Stimulated activated CD8-positive, alpha-beta memory T cell treated with anti-CD3 and anti-CD28 coated beads, Interleukin-7, amount 100 ng/mL, for 4 hours (primary cell): ENCODE measurements around the gene MANSC1.

Experiments
- DNase-seq, 2 donors: peaks; one replicate each; pipeline ENCODE4 v3.0.0-alpha.2; 2020; ENCODE audit warnings: low read depth in 2 of 2

Gene MANSC1

DNA sequence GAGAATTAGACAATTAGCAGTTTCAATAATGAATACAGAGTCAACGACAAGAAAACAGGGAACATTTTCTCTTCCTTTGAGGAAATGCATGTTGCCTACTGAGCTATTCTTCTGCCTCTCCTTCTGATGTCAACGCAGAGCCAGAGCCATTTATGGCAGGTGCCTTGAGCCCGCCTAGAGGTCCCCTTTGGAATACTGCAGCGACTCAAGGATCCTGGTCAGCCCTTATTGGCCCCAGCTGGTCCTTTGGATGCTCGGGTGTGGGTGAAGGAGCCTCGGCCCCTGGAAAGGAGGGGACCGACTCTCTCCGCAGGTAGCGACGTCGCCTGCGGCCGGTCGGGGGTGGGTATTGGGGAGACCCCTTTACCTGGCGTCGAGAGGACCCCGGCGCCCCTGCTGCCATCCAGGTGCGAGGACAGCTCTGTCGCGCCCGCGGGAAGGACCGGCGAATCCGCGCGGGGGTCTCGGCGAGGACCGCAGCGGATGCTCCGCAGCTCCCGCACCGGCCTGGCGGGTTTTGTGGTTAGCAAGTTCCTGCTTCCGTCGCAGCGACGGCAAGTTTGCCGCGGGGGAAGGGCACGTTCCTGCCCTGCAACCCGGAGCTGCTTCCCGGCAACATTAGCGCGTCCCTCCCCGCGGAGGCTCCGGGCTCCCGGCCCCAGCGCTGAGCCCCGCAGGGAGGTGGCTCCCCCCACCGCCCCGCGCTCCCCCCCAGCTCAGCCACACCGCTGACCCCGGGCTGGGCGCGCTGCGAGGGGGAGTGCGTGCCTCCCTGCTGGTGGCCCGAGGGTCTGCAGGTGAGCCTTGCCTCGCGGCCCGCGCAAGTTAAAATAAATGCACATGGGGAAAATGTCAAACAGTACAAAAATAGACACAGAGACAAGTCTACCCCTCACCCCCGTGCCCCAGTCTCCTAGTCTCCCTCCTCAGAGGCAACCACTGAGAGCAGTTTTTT lies at the start of gene MANSC1:
TSS of gene MANSC1 (minus strand) at position 532 of the 955 bp plus-strand sequence. CDS start 6,928 bp downstream, outside the sequence.
- peak in 1 of 2 donors; percentile 21 for DNase-seq

- no peak for DNase-seq
Measured at GRCh38 chr12:12399161-12399560, 49.1 kb upstream of the MANSC1 start.

DNA sequence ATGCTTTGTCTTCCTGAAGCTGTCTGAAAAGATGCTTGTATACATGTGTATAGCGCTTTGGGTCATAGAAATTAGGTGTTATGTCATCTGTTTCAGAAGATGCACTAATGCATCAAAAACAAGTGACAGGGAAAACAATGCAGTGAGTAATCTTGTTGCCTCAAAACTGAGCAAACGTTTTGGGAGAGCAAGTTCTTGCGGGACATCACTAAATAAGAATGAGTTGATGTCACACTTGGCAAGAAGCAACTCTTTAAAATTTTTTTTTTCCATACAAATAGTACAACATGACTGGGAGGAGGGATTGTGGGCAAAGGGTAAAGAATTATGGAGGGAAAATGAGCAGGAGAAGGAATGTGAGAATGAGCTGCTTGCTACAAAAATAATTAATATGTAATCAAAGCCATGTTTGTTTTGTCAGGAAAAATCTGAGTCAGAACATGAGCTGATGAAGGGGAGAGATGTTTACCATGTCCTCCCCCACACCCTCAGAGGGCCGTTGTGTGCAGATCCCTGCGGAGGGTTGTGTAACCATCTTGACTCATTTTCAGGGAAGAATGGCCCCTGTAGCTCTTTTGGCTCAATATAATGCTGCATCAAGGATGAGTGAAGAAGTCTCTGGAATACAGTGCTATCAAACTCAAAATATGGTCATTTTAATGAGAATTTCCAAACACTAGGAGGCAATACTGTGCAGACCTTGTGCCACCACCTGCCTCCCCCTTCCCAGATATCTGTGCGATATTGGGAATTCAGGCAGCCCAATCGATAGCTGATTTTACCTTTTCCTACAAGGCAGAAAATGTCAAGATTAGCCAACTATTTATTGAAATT lies 48.2 kb upstream of the MANSC1 start:
- no peak for DNase-seq

DNA sequence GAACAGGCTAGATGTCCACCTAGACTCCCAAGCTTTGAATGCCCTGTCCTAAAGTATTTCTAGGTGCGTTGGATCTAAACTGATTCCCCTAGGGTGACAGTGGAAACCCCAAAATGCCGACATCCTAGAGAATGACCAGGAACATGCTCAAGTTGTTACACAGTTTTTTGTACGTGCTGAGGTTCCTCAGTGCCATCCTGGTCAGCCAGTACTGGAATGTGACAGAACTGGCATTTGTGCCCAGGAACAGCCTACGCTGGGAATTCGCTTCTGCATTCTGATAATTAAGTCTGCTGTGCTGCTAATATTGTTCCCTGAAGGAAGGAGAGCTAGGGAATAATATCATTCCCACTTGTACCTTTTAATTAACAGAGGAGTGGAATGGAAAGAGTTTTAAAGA lies 47.1 kb upstream of the MANSC1 start:
- no peak for DNase-seq

- DNase-seq, result no peak
Measured at GRCh38 chr12:12396694-12397093, 46.7 kb upstream of the MANSC1 start.

- DNase-seq, result no peak
Measured at GRCh38 chr12:12393171-12393570, 43.1 kb upstream of the MANSC1 start.

GRCh38 chr12:12392413-12392812 lies 42.4 kb upstream of the MANSC1 start:
- DNase-seq, result no peak

- no peak for DNase-seq
Measured at GRCh38 chr12:12387501-12387900, 37.5 kb upstream of the MANSC1 start.

DNA sequence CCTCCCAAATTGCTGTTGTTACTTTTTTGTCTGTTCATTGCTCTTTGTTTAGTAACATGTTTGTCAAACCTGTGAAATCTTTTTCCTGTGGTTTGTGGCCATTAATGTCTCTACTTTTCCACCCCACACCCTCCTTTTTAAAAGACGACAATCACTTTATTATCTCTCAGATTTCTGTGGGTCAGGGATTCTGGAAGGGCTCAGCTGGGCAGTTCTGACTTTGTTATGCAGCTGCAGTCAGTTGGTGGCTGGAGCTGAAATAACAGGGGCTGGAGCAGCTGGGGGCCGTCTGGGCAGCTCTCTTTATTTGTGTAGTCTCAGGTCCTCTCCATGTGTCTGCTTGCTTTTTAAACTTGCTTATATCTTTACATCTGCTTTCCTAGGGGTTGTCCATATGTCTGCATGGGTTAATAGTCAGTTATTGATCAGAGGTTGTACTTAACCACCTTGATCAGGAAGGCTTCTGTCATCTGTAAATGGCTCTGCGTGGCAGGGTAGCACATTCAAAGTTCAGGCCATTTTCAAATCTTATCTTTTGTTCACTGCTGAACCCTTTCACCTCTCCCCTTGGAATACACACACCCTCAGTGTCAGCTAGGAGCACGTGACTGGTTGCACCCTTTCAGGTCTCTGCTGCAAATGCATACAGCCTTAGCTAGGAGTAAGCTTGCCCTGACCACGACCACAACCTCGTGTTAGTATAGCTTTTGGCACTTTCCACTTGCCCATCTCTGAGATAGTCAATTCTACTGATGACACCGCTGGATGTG lies 34.7 kb upstream of the MANSC1 start:
- peak; percentile 9 to 23 for DNase-seq

DNA sequence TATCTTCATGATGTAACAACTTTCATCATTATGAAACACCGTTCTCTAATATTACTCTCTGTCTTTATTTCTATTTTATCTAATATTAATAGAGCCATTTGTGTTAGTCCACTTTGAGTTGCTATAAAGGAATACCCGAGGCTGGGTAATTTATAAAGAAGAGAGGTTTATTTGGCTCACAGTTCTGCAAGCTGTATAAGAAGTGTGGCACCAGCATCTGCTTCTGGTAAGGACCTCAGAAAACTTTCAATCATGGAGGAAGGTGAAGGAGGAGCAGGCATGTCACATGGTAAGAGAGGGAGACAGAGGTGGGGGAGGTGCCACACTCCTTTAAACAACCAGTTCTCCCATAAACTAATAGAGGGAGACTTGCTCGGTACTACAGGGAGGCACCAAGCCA lies 31.9 kb upstream of the MANSC1 start:
- DNase-seq, result no peak

GRCh38 chr12:12380949-12381593 lies 31.0 kb upstream of the MANSC1 start:
- no peak for DNase-seq

DNA sequence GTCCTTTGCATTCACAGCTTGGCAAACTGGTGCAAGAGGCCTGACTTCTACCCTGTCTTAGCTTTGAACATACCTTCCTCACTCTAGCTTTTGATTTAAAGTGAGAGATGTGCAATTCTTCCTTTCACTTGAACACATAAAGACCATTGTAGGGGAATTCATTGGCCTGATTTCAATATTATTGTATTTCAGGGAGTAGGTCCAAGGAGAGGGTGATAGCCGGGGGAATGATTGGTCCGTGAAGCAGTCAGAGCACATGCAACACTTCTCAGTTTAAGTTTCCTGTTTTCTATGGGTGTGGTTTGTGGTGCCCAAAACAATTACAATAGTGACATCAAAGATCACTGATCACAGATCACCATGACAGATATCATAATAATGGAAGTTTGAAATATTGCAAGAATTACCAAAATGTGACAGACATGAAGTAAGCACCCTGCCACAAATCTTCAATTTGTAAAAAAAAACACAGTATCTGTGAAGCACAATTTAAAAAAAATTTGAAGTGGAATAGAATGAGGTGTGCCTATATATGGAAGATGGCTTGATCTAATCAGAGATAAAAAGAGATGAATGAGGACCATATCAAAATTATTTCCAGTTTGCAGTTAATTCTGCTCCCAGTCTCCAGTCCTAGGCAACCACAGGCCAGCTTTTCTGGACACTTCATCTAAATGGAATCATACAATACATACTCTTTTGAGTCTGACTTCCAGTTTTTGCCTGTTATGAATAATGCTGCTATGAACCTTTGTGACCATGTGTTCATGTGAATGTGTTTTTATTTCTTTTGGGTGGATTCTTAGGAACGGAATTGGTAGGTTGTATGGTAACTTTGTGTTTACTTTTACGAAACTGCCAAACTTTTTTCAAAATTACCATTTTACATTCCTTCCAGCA lies 30.0 kb upstream of the MANSC1 start:
- no peak for DNase-seq

- DNase-seq, result no peak
Measured at GRCh38 chr12:12378616-12379015, 28.6 kb upstream of the MANSC1 start.

DNA sequence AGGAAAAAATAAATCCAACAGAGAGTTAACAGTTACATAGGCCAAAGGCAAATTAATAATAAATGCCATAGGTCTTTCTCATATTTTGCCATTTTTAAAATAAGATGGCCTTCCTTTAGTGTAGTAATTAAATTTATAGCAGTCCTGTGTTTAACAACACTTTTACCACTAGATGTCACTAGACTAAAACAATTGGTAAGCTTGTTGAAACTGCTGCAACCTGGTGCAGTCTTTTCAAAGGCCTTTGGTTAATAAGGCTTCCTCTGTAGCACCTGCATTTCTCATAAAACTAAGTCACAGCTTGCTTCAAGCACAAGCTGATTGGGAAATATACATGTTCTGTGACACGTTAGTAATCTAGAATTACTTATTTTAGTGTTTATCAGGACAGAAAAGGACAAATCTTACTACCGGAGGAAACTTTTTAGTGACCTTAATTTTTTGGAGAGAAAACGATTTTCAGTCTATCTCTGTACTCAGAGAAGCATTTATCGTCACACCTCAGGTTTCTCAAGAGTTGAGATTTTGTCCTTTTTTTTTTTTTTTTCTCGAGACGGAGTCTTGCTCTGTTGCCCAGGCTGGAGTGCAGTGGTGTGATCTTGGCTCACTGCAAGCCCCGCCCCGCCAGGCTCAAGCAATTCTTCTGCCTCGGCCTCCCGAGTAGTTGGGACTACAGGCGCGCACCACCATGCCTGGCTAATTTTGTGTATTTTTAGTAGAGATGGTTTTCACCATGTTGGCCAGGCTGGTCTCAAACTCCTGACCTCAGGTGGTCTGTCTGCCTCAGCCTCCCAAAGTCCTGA lies 26.8 kb upstream of the MANSC1 start:
- no peak for DNase-seq

- DNase-seq, result no peak
Measured at GRCh38 chr12:12372946-12373722, 23.1 kb upstream of the MANSC1 start.

GRCh38 chr12:12367482-12367998 lies 17.5 kb upstream of the MANSC1 start:
- DNase-seq, result no peak

DNA sequence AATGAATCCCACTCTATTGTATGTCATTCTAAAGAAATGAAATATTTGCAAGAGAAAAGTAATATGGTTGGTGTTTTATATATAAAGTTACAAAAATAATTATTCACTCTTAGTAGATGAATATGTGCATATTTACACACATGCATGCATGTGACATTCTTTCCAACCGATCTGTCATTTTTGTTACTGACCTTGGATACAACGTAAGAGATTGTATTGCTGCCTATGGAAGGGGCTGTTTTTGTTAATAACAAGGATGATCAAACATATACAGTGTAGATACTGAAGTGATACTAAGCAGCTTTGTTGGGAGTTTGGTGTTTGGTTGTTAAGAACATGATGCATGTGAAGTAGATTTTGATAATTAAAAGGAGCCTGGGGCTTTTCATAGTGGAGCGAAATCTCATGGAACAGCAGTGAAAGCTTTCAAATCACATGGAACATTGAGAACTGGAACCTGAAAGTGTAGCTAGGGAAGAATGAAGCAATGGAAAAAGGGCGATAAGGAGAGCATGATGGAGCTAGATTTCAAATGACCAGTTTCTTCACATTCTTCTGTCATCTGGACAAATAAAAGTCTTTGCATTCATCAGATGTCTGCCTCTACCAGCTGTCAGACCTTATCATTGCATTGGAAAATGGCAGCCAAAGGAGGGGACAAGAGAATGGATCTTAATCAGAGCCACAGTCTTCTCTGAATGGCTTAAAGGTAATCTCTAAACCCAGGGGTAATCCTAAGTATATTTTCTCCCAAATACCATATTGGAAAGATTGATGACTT lies 16.8 kb upstream of the MANSC1 start:
- DNase-seq, result no peak
